ENCODE measurements around the gene DPAGT1.

DNA sequence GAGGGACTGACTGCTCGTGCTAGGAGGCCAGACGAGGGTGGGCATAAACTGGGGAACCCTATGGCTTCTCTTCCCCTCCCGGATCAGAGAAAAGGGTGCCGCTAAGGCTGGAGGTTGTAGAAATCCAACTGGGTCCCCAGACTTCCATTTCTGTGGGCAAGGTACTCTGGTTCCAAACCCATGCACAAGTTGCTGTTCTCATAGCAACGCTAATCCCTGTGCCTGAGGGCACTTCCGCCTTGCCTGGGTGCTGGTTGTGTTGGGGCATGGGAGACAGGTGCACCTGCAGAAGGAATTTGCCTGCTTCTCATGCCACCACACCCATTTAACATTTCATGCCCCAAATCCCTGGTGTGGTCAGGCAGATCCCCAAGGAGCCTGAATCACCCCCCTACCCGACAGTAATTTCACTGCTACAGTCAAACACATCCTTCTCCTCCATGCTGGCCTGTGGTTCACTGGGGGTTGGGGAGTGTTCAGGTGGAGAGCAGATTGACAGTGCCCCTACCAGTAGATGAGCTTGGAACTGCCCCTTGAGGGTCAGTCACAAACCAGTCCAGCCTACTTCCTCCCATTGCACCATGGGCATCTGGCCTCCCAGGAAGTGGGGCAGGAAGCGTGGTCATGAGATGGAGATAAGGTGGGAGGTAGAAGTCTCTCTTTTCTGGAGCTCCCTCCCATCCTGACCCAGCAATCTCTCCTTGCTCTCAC is 6.6 kb upstream of the DPAGT1 start:
- no peak for TF ChIP-seq POLR2A (IDR thresholded peaks at IDR 0.05)
- TF ChIP-seq, protein P1, sequence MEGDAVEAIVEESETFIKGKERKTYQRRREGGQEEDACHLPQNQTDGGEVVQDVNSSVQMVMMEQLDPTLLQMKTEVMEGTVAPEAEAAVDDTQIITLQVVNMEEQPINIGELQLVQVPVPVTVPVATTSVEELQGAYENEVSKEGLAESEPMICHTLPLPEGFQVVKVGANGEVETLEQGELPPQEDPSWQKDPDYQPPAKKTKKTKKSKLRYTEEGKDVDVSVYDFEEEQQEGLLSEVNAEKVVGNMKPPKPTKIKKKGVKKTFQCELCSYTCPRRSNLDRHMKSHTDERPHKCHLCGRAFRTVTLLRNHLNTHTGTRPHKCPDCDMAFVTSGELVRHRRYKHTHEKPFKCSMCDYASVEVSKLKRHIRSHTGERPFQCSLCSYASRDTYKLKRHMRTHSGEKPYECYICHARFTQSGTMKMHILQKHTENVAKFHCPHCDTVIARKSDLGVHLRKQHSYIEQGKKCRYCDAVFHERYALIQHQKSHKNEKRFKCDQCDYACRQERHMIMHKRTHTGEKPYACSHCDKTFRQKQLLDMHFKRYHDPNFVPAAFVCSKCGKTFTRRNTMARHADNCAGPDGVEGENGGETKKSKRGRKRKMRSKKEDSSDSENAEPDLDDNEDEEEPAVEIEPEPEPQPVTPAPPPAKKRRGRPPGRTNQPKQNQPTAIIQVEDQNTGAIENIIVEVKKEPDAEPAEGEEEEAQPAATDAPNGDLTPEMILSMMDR (IDR thresholded peaks at IDR 0.05): no peak
- no peak for TF ChIP-seq POLR2AphosphoS5 (IDR thresholded peaks at IDR 0.05)

Data from sigmoid colon (tissue), 4 donors.